Inferior parietal cortex (tissue), 1 donor: Measurements from ENCODE around the gene ARL4D.
"Not testable (repeated sequence)": the region's sequence is repeated elsewhere in the genome, so short reads cannot be mapped to it uniquely, and the experiment has no call there.

Source experiments
- DNase-seq: peaks from one replicate; pipeline ENCODE4 v3.0.0-alpha.2; 2016; ENCODE audit errors: extremely low spot score

ARL4D gene

GRCh38 chr17:43398724-43399595 lies at the start of gene ARL4D:
Gene ARL4D, plus strand, starts transcription at chr17:43398993. Its CDS starts 740 bp downstream, at chr17:43399733.
- peak; percentile 82 for DNase-seq

- DNase-seq = no peak
These were observed 49.7 kb upstream of the ARL4D start for GRCh38 chr17:43349142-43349541.

GRCh38 chr17:43350888-43351361 lies 47.9 kb upstream of the ARL4D start:
- DNase-seq = no peak

GRCh38 chr17:43351691-43352090 lies 47.1 kb upstream of the ARL4D start:
- no peak for DNase-seq

GRCh38 chr17:43352579-43353331 lies 46.0 kb upstream of the ARL4D start:
- DNase-seq = no peak

- DNase-seq = no peak
These were observed 45.4 kb upstream of the ARL4D start for GRCh38 chr17:43353393-43353792.

- DNase-seq = no peak
These were observed 44.4 kb upstream of the ARL4D start for GRCh38 chr17:43354371-43354770.

- DNase-seq = no peak
These were observed 42.3 kb upstream of the ARL4D start for GRCh38 chr17:43356450-43356849.

- no peak for DNase-seq
These were observed 41.8 kb upstream of the ARL4D start for GRCh38 chr17:43356999-43357398.

- no peak for DNase-seq
These were observed 39.2 kb upstream of the ARL4D start for GRCh38 chr17:43359469-43360110.

- DNase-seq = no peak
These were observed 38.4 kb upstream of the ARL4D start for GRCh38 chr17:43360376-43360738.

- DNase-seq = peak; percentile 95
These were observed 37.9 kb upstream of the ARL4D start for GRCh38 chr17:43360739-43361505.

GRCh38 chr17:43363181-43363925 lies 35.4 kb upstream of the ARL4D start:
- DNase-seq = no peak

- DNase-seq = no peak
These were observed 34.9 kb upstream of the ARL4D start for GRCh38 chr17:43363926-43364285.

- DNase-seq = no peak
These were observed 33.4 kb upstream of the ARL4D start for GRCh38 chr17:43365356-43365755.

GRCh38 chr17:43365921-43366320 lies 32.9 kb upstream of the ARL4D start:
- DNase-seq = not testable (repeated sequence)

- DNase-seq = no peak
These were observed 31.7 kb upstream of the ARL4D start for GRCh38 chr17:43366891-43367736.

GRCh38 chr17:43367737-43368242 lies 31.0 kb upstream of the ARL4D start:
- peak; percentile 93 for DNase-seq

- peak; percentile 73 for DNase-seq
These were observed 29.9 kb upstream of the ARL4D start for GRCh38 chr17:43368740-43369506.
